ENCODE data around the gene SLC52A3.
A peak's percentile ranks its signal among the peaks of the same experiment; 100 is the strongest.
"Not testable (repeated sequence)": the region's sequence is repeated elsewhere in the genome, so short reads cannot be mapped to it uniquely, and the experiment has no call there.

The SLC52A3 gene

DNA sequence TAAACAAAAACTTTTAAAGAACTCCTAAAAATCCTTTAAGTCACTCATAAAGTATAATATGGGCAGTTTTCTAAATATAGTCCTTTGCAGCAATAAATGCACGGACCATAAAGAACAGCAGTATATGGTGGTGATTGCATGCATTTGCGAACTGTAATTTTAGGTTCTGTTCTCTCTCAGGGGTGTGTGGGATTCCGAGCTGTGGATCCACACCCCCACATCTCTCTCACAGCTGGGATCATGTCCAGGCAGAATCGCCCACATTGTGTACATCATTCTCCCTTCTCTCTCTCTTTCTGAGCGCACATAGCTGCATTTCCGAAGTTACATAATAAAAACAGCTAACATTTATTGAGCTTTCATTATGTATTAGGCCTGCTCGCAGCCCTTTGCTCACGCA lies 28.6 kb downstream of the SLC52A3 start:
- no peaks in the 10 kb centered on the region for H3K36me3 ChIP-seq
- peaks cover 0 to 14% (median 8%) of the 10 kb centered on the region in 10 experiments; a peak in 13 of 20 replicates for H3K4me1 ChIP-seq
- peaks cover 6 to 21% (median 12%) of the 10 kb centered on the region in 11 experiments; a peak in 20 of 22 replicates for H3K9me3 ChIP-seq (replicated peaks in 1 of 11)
- H3K27ac ChIP-seq = no peak overlapping the region
- no peak for TF ChIP-seq Cebpa-rat (IDR thresholded peaks at IDR 0.05)
- no peaks in the 10 kb centered on the region for H3K27me3 ChIP-seq
- H3K4me2 ChIP-seq = no peak overlapping the region
- H3K4me3 ChIP-seq = no peak overlapping the region
- peaks cover 0 to 3% (median 0%) of the 10 kb centered on the region in 11 experiments; a peak in 2 of 22 replicates for H4K20me1 ChIP-seq
- H3K9ac ChIP-seq = no peak overlapping the region

DNA sequence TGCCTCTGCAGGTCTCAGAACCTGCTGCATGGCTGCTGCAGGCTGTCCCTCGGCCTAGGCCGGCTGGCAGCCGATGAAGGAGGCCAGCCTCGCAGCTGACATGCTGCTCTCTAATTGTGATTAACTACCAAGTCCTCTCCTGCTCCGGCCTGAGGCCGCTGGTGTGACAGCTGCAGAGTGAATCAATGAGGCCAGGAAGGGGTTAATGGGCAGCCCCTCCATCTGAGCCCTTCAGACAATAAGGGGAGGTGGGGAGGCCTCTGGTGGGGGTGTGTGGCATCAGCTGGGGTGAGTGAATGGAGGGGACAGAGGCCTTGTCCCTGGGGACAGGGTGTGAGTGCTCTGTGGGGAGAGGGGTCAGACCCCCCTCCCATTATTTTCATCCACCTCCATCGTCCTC lies 34.4 kb downstream of the SLC52A3 start:
- H3K27ac ChIP-seq = no peak overlapping the region
- peaks cover 0 to 6% (median 0%) of the 10 kb centered on the region in 11 experiments; a peak in 5 of 22 replicates for H3K27me3 ChIP-seq
- H3K4me3 ChIP-seq = no peak overlapping the region
- H4K20me1 ChIP-seq = peaks cover 0 to 5% (median 0%) of the 10 kb centered on the region in 11 experiments; a peak in 2 of 22 replicates
- H3K9ac ChIP-seq = no peak overlapping the region
- TF ChIP-seq Cebpa-rat (IDR thresholded peaks at IDR 0.05) = no peak
- H3K36me3 ChIP-seq = no peaks in the 10 kb centered on the region
- H3K4me1 ChIP-seq = peaks cover 0 to 24% (median 9%) of the 10 kb centered on the region in 10 experiments; a peak in 13 of 20 replicates
- H3K4me2 ChIP-seq = no peak overlapping the region
- H3K9me3 ChIP-seq (replicated peaks in 1 of 11) = no peaks in the 10 kb centered on the region

DNA sequence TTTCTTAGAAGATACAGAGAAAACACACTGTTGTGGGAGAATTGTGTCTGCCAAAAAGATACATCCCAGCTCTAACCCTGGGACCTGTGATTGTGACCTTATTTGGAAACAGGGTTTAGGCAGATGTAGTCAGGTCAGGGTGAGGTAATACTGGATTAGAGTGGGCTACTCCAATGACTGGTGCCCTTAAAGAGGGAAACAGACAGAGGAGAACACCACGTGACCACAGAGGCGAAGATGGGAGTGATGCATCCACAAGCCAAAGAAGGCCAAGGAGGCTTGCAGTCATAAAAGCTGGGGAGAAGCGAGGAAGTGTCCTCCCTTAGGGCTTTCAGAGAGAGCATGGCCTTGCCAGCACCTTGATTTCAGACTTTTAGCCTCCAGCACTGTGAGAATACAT lies 35.6 kb downstream of the SLC52A3 start:
- Histone ChIP-seq H3K4me3 (no peak overlapping the region), H3K9me3 (replicated peaks in 1 of 11) (no peaks in the 10 kb centered on the region), H4K20me1 (peaks cover 0 to 7% (median 0%) of the 10 kb centered on the region in 11 experiments; a peak in 2 of 22 replicates), H3K4me2 (peak overlapping the region in 3 of 11 experiments; percentile 11 to 28 (median 15); a peak in 2 of 22 replicates), H3K4me1 (peaks cover 0 to 29% (median 16%) of the 10 kb centered on the region in 10 experiments; a peak in 13 of 20 replicates), H3K36me3 (no peaks in the 10 kb centered on the region), H3K9ac (no peak overlapping the region), H3K27me3 (peaks cover 0 to 15% (median 5%) of the 10 kb centered on the region in 11 experiments; a peak in 7 of 22 replicates), H3K27ac (no peak overlapping the region)
- no peak for TF ChIP-seq Cebpa-rat (IDR thresholded peaks at IDR 0.05)

DNA sequence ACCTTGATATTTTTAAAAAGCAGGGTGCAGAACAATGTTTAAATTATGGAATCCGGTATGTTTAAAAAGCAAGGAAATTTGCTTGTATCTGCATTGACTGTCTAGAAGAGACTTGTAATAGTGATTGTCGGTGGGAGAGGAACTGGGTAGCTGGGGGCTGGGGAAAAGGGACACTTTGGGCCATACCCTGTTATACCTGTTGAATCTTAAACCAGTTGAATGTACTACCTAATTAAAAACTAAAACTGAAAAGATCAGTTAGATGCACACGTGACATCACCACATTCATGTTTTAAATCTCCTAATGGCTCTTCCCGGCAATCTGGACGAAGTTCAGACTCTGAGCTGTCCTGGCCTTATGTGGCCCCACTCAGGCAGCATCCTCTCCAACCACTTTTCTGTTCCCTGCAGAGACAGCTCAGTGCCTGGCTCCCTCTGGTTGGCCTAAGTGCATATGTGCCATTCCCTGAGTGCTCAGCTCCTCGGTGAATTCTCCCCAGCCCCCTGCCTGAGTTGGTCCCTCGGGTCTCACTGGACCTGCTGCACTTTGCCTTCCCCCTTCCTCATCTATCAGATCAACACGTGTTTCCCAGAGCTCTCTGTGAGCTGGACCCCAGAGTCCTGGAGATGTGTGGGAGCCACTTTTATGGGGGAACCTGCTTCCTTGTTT lies 36.3 kb downstream of the SLC52A3 start:
- Histone ChIP-seq H3K27ac (no peak overlapping the region), H3K4me3 (no peak overlapping the region), H3K4me2 (peak overlapping the region in 3 of 11 experiments; percentile 11 to 28 (median 15); a peak in 2 of 22 replicates), H3K9ac (no peak overlapping the region), H4K20me1 (peaks cover 0 to 7% (median 0%) of the 10 kb centered on the region in 11 experiments; a peak in 2 of 22 replicates), H3K27me3 (peaks cover 0 to 20% (median 9%) of the 10 kb centered on the region in 11 experiments; a peak in 8 of 22 replicates), H3K4me1 (peaks cover 0 to 30% (median 16%) of the 10 kb centered on the region in 10 experiments; a peak in 14 of 20 replicates), H3K9me3 (replicated peaks in 1 of 11) (no peaks in the 10 kb centered on the region), H3K36me3 (no peaks in the 10 kb centered on the region)
- no peak for TF ChIP-seq Cebpa-rat (IDR thresholded peaks at IDR 0.05)

DNA sequence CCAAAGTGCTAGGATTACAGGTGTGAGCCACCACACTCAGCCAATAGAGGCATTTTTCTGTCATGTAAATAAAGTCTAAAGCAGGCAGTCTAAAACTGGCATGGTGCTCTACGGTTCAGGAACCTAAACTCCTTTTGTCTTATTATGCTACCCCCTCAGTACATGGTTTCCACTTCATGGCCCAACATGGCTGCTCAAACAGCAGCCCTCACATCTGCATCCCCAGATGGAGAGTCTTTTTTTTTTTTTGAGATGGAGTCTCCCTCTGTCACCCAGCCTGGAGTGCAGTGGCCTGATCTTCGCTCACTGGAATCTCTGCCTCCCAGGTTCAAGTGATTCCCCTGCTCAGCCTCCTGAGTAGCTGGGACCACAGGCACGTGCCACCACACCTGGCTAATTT lies 38.3 kb downstream of the SLC52A3 start:
- TF ChIP-seq Cebpa-rat (IDR thresholded peaks at IDR 0.05) = no peak
- H3K4me1 ChIP-seq = peaks cover 2 to 45% (median 31%) of the 10 kb centered on the region in 10 experiments; a peak in 18 of 20 replicates
- no peaks in the 10 kb centered on the region for H3K9me3 ChIP-seq (replicated peaks in 1 of 11)
- H3K9ac ChIP-seq = no peak overlapping the region
- no peaks in the 10 kb centered on the region for H3K36me3 ChIP-seq
- H3K4me2 ChIP-seq = no peak overlapping the region
- H3K27ac ChIP-seq = no peak overlapping the region
- H3K27me3 ChIP-seq = peaks cover 0 to 24% (median 9%) of the 10 kb centered on the region in 11 experiments; a peak in 8 of 22 replicates
- H4K20me1 ChIP-seq = peaks cover 0 to 7% (median 0%) of the 10 kb centered on the region in 11 experiments; a peak in 1 of 22 replicates
- no peak overlapping the region for H3K4me3 ChIP-seq

DNA sequence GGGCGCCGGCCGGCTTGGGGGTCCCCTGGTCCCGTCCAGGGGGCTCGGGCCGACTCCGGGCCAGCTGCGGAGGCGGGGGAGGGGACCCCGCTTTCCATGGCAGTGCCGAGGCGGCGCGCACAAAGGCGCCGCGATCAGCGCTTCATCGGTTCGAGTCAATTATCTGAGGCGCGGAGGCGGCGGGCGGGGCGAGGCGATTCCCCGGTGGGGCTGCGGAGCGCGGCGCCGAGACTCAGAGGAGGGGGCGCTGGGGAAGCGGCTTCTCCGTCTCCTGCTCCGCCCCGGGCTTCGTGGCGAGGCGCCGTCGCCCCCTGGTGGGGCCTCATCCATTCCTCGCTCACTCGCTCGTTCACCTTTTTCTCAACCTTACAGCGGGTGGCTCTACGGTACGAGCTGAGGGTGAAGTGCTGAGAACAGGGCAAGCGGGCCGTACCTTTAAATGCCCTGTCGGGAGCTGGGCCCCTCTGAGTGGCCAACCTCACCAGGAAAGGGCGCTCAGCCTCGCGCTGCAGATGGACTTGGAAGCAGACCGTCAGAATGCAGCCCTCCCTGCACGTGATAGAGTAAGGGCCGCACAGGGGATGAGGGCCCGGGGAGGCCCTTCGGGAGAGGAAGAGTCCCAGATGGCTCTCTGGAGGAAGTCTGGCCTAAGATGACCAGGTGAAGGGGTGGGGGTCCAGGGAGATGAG lies 39.9 kb downstream of the SLC52A3 start:
- Histone ChIP-seq H3K36me3 (no peaks in the 10 kb centered on the region), H3K9ac (peak overlapping the region; percentile 62 to 83 (median 77)), H4K20me1 (peaks cover 0 to 7% (median 0%) of the 10 kb centered on the region in 11 experiments; a peak in 1 of 22 replicates), H3K4me2 (peak overlapping the region; percentile 83 to 96 (median 94)), H3K27ac (peak overlapping the region; percentile 26 to 68 (median 64); a peak in 19 of 22 replicates), H3K9me3 (replicated peaks in 1 of 11) (no peaks in the 10 kb centered on the region), H3K4me1 (peaks cover 17 to 61% (median 47%) of the 10 kb centered on the region in 10 experiments), H3K27me3 (peaks cover 0 to 24% (median 9%) of the 10 kb centered on the region in 11 experiments; a peak in 8 of 22 replicates), H3K4me3 (peak overlapping the region; percentile 64 to 78 (median 68))
- TF ChIP-seq Cebpa-rat (IDR thresholded peaks at IDR 0.05) = no peak

DNA sequence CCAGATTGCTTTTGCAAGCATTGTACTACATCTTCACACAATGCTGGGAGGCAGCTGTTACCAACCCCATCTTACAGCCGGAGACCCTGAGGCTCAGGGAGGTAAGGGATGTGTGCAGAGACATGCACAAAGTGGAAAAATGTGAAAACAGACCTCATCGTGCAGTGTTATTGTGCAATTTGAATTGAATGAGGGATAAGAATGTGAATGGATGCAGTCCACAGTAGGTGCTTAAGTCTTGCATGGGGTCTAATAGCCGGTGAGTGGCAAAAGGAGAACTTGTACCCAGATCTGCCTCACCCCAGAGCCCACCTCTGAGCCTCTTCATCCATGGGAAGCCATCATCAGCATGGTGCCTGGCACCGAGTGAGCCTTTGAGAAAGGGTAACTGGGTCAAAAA lies 42.1 kb downstream of the SLC52A3 start:
- peaks cover 17 to 64% (median 48%) of the 10 kb centered on the region in 10 experiments for H3K4me1 ChIP-seq
- TF ChIP-seq Cebpa-rat (IDR thresholded peaks at IDR 0.05) = 0 out of 22 replicates have a peak, but pooled peaks of 1 of the 11 experiments have one; percentile 56
- H3K27me3 ChIP-seq = peaks cover 0 to 24% (median 9%) of the 10 kb centered on the region in 11 experiments; a peak in 8 of 22 replicates
- no peaks in the 10 kb centered on the region for H3K9me3 ChIP-seq (replicated peaks in 1 of 11)
- H3K4me3 ChIP-seq = no peak overlapping the region
- no peaks in the 10 kb centered on the region for H3K36me3 ChIP-seq
- H3K27ac ChIP-seq = no peak overlapping the region
- peaks cover 0 to 7% (median 0%) of the 10 kb centered on the region in 11 experiments; a peak in 1 of 22 replicates for H4K20me1 ChIP-seq
- no peak overlapping the region for H3K9ac ChIP-seq
- peak overlapping the region in 7 of 11 experiments; percentile 30 to 83 (median 68); a peak in 11 of 22 replicates for H3K4me2 ChIP-seq

DNA sequence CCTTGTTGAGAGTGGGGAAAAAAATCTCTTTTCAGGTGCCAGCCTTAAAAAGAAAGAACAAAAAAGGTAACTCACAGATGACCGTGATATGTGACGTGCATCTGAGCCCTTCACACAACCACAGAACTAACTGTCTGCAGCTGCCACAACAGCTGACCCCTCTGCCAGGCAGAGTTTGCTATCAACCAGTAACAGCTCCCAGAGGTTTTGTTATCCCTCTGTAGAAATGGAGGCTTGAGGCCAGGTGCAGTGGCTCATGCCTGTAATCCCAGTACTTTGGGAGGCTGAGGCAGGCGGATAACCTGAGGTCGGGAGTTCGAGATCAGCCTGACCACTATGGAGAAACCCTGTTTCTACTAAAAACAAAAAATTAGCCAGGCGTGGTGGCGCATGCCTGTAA lies 42.8 kb downstream of the SLC52A3 start:
- peaks cover 17 to 71% (median 55%) of the 10 kb centered on the region in 10 experiments for H3K4me1 ChIP-seq
- no peaks in the 10 kb centered on the region for H3K36me3 ChIP-seq
- H3K27me3 ChIP-seq = peaks cover 0 to 24% (median 9%) of the 10 kb centered on the region in 11 experiments; a peak in 8 of 22 replicates
- H3K27ac ChIP-seq = peak overlapping the region in 3 of 11 experiments; percentile 5 to 49 (median 13); a peak in 1 of 22 replicates
- H3K9ac ChIP-seq = peak overlapping the region in 2 of 11 experiments; percentile 27 to 33; a peak in 1 of 22 replicates
- H3K9me3 ChIP-seq (replicated peaks in 1 of 11) = no peaks in the 10 kb centered on the region
- H3K4me3 ChIP-seq = no peak overlapping the region
- H4K20me1 ChIP-seq = peaks cover 0 to 7% (median 0%) of the 10 kb centered on the region in 11 experiments; a peak in 1 of 22 replicates
- no peak for TF ChIP-seq Cebpa-rat (IDR thresholded peaks at IDR 0.05)
- H3K4me2 ChIP-seq = peak overlapping the region in 9 of 11 experiments; percentile 25 to 83 (median 61); a peak in 16 of 22 replicates

DNA sequence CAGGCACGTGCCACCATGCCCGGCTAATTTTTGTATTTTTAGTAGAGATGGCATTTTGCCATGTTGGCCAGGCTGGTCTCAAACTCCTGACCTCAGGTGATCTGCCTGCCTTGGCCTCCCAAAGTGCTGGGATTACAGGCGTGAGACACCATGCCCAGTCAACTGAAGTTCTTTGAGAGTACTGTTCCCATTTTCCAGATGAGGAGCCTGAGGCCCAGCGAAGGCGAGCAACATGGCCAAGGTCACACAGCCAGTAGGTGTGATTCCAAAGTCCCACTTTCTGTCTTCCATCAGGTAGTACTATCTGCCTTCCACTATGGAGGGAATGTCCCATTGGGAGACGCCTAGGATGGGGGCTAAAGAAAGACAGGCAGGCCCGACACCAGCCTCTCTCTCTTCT lies 43.5 kb downstream of the SLC52A3 start:
- not testable (repeated sequence) for H3K4me3 ChIP-seq; H3K36me3 ChIP-seq; H4K20me1 ChIP-seq; H3K9me3 ChIP-seq (replicated peaks in 1 of 11)
- Histone ChIP-seq H3K4me1 (peaks cover 23 to 78% (median 62%) of the 10 kb centered on the region in 10 experiments), H3K9ac (peak overlapping the region in 2 of 11 experiments; percentile 27 to 33; a peak in 2 of 22 replicates), H3K27ac (peak overlapping the region in 4 of 11 experiments; percentile 5 to 49 (median 29); a peak in 3 of 22 replicates), H3K4me2 (peak overlapping the region; percentile 2 to 83 (median 58); a peak in 20 of 22 replicates), H3K27me3 (peaks cover 0 to 24% (median 9%) of the 10 kb centered on the region in 11 experiments; a peak in 8 of 22 replicates)

Data from BLaER1 treated with 17β-estradiol and CSF1 and Interleukin-3, amounts not matched to agents 10 nM and 100 nM (cell line).